ENCODE results near the gene HDAC4. TPM values are rescaled to one million over a fixed set of nuclear protein-coding genes. Genes with fewer than 3 reads are reported as not detected.

The HDAC4 gene
- polyA plus RNA-seq, 1 experiment, result 4.4 TPM

DNA sequence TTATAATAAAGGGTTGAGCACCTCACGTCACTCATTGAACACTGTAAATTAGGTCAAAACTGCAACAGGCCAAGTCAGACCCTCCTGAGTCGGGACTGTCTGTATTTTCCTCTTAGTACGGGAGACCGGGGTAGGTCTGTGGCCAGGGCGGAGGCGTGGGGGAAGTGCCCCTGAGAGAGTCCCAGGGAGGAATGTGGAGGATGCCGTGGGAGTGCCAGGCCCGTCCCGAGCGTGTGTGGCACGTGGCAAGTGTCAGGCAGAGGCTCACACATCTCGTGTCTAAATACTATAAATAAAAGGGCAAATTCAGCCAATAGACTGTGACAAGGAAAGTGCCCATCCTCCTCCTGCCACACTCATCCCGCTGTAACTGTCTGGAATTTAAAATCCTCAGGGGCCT lies 6.3 kb upstream of the HDAC4 start:
- Histone ChIP-seq H3K4me3 (ENCODE audit: low read depth, low read length) (no peak overlapping the region), H3K27me3 (ENCODE audit: control insufficient read depth, insufficient read depth, low read length) (peaks cover 3% of the 10 kb centered on the region; the same call in 1 of the 2 replicates), H3K36me3 (ENCODE audit: control insufficient read depth, insufficient read depth, low read length) (no peaks in the 10 kb centered on the region)
- no peak for DNase-seq (ENCODE audit: low read depth)
- ChIA-PET CTCF (no interaction called here), POLR2A (no interaction called here)
- TF ChIP-seq CTCF (IDR thresholded peaks at IDR 0.05; ENCODE audit: insufficient read depth, low read depth, low read length), result no peak

- no peak for DNase-seq (ENCODE audit: low read depth)
- Histone ChIP-seq H3K4me3 (ENCODE audit: low read depth, low read length) (no peak overlapping the region), H3K36me3 (ENCODE audit: control insufficient read depth, insufficient read depth, low read length) (no peaks in the 10 kb centered on the region), H3K27me3 (ENCODE audit: control insufficient read depth, insufficient read depth, low read length) (peaks cover 3% of the 10 kb centered on the region; the same call in 1 of the 2 replicates)
- TF ChIP-seq CTCF (IDR thresholded peaks at IDR 0.05; ENCODE audit: insufficient read depth, low read depth, low read length), result no peak
- CTCF ChIA-PET, result no interaction called here
- POLR2A ChIA-PET, result no interaction called here
These were observed 5.6 kb upstream of the HDAC4 start for GRCh38 chr2:239406316-239406995.

DNA sequence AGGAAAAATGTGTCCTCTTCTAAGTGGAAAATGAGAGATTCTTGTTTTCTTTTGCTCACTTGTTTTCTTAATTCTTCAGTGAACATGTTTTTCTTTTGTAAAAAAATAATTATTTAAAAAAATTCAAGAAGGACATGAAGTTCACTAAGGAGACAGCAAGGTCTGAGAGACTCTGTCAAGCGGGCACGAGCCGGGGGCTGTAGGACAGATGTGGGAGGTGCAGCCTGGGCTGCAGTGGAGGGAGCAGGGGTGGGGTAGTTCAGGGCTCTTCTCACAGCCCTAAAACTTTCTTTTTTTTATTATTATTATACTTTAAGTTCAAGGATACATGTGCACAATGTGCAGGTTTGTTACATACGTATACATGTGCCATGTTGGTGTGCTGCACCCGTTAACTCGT lies 4.3 kb upstream of the HDAC4 start:
- DNase-seq (ENCODE audit: low read depth), result no peak
- ChIA-PET POLR2A (no interaction called here), CTCF (no interaction called here)
- Histone ChIP-seq H3K27me3 (ENCODE audit: control insufficient read depth, insufficient read depth, low read length) (peaks cover 3% of the 10 kb centered on the region; the same call in 1 of the 2 replicates), H3K36me3 (ENCODE audit: control insufficient read depth, insufficient read depth, low read length) (no peaks in the 10 kb centered on the region), H3K4me3 (ENCODE audit: low read depth, low read length) (no peak overlapping the region)
- TF ChIP-seq CTCF (IDR thresholded peaks at IDR 0.05; ENCODE audit: insufficient read depth, low read depth, low read length), result no peak

- ChIA-PET POLR2A (no interaction called here), CTCF (no interaction called here)
- 0 out of 2 replicates have a peak, but pooled peaks cover 1% of the 10 kb centered on the region for H3K27me3 ChIP-seq (ENCODE audit: control insufficient read depth, insufficient read depth, low read length)
- no peak for TF ChIP-seq CTCF (IDR thresholded peaks at IDR 0.05; ENCODE audit: insufficient read depth, low read depth, low read length)
- H3K36me3 ChIP-seq (ENCODE audit: control insufficient read depth, insufficient read depth, low read length), result no peaks in the 10 kb centered on the region
- no peak overlapping the region for H3K4me3 ChIP-seq (ENCODE audit: low read depth, low read length)
- no peak for DNase-seq (ENCODE audit: low read depth)
These were observed 1.8 kb upstream of the HDAC4 start for GRCh38 chr2:239402666-239403065.

DNA sequence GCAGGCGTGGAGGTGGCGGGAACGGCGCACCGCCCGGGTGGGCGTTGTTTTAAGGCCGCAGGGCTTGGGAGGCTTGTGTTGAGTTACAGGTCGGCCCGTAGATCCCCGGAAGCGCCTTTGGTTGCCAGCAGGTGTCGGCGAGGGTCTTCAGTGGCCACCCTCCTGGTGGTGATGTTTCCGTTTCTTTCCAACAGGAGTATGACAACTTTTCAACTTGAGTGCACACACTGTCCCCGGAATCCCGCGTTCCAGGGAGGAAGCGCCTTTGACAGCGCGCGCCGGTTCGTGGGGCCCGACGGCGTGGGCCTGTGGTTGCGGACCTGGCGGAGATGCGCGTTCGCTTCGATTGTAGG lies 1.0 kb upstream of the HDAC4 start:
- no peak for DNase-seq (ENCODE audit: low read depth)
- Histone ChIP-seq H3K36me3 (ENCODE audit: control insufficient read depth, insufficient read depth, low read length) (no peaks in the 10 kb centered on the region), H3K27me3 (ENCODE audit: control insufficient read depth, insufficient read depth, low read length) (0 out of 2 replicates have a peak, but pooled peaks cover 1% of the 10 kb centered on the region), H3K4me3 (ENCODE audit: low read depth, low read length) (peak overlapping the region; percentile 85)
- CTCF ChIA-PET, result no interaction called here
- TF ChIP-seq CTCF (IDR thresholded peaks at IDR 0.05; ENCODE audit: insufficient read depth, low read depth, low read length), result no peak
- POLR2A ChIA-PET, result no interaction called here
